Skeletal muscle cell (primary cell): Measurements from ENCODE around the gene TESK2.
"Not testable (repeated sequence)": the region's sequence is repeated elsewhere in the genome, so short reads cannot be mapped to it uniquely, and the experiment has no call there.

ENCODE experiments used
- DNase-seq: peaks from one replicate; pipeline ENCODE4 v3.0.0-alpha.2; 2010; ENCODE audit warnings: low read depth
- H3K4me3 ChIP-seq: 2 replicates; pipeline ENCODE4 v1.5.1; 2011; ENCODE audit warnings: low read depth, mild to moderate bottlenecking, control low read depth, low read length, moderate library complexity

The TESK2 gene

GRCh38 chr1:45385302-45385701, 105.7 kb downstream of the TESK2 start:
- H3K4me3 ChIP-seq, result no peak overlapping the region
- no peak for DNase-seq

GRCh38 chr1:45384213-45384612, 106.8 kb downstream of the TESK2 start:
- H3K4me3 ChIP-seq, DNase-seq: not testable (repeated sequence)

GRCh38 chr1:45383191-45383590, 107.8 kb downstream of the TESK2 start:
- H3K4me3 ChIP-seq, result no peak overlapping the region
- DNase-seq, result no peak

GRCh38 chr1:45381243-45381642, 109.7 kb downstream of the TESK2 start:
- H3K4me3 ChIP-seq, result no peak overlapping the region
- DNase-seq, result no peak

GRCh38 chr1:45380730-45381129, 110.2 kb downstream of the TESK2 start:
- no peak for DNase-seq
- no peak overlapping the region for H3K4me3 ChIP-seq

GRCh38 chr1:45380125-45380524, 110.8 kb downstream of the TESK2 start:
- no peak for DNase-seq
- H3K4me3 ChIP-seq, result no peak overlapping the region

- no peak overlapping the region for H3K4me3 ChIP-seq
- no peak for DNase-seq
Observed at GRCh38 chr1:45379524-45379923, 111.4 kb downstream of the TESK2 start.

GRCh38 chr1:45378184-45378583, 112.8 kb downstream of the TESK2 start:
- DNase-seq, result no peak

GRCh38 chr1:45375104-45376090, 115.6 kb downstream of the TESK2 start:
- H3K4me3 ChIP-seq, result no peak overlapping the region
- no peak for DNase-seq

More at GRCh38 chr1:45378184-45378583, 112.8 kb downstream of the TESK2 start:
- H3K4me3 ChIP-seq, result no peak overlapping the region

GRCh38 chr1:45373573-45373972, 117.4 kb downstream of the TESK2 start:
- no peak overlapping the region for H3K4me3 ChIP-seq
- no peak for DNase-seq

GRCh38 chr1:45370575-45370974, 120.4 kb downstream of the TESK2 start:
- no peak for DNase-seq
- no peak overlapping the region for H3K4me3 ChIP-seq

GRCh38 chr1:45365051-45365450, 125.9 kb downstream of the TESK2 start:
- DNase-seq, result no peak

GRCh38 chr1:45364294-45364693, 126.7 kb downstream of the TESK2 start:
- H3K4me3 ChIP-seq, result no peak overlapping the region
- no peak for DNase-seq

More at GRCh38 chr1:45365051-45365450, 125.9 kb downstream of the TESK2 start:
- H3K4me3 ChIP-seq, result no peak overlapping the region

GRCh38 chr1:45360981-45361380, 130.0 kb downstream of the TESK2 start:
- DNase-seq, result peak; percentile 50
- not testable (repeated sequence) for H3K4me3 ChIP-seq

GRCh38 chr1:45359882-45360513, 131.0 kb downstream of the TESK2 start:
- H3K4me3 ChIP-seq, result no peak overlapping the region
- DNase-seq, result peak; percentile 32

GRCh38 chr1:45356186-45356585, 134.8 kb downstream of the TESK2 start:
- DNase-seq, result no peak
- H3K4me3 ChIP-seq, result no peak overlapping the region

GRCh38 chr1:45355683-45356082, 135.3 kb downstream of the TESK2 start:
- H3K4me3 ChIP-seq, result no peak overlapping the region
- no peak for DNase-seq

GRCh38 chr1:45354838-45355237, 136.1 kb downstream of the TESK2 start:
- no peak for DNase-seq
- no peak overlapping the region for H3K4me3 ChIP-seq

- no peak for DNase-seq
- no peak overlapping the region for H3K4me3 ChIP-seq
Observed at GRCh38 chr1:45353685-45354084, 137.3 kb downstream of the TESK2 start.

GRCh38 chr1:45351508-45351907, 139.5 kb downstream of the TESK2 start:
- H3K4me3 ChIP-seq, result no peak overlapping the region
- DNase-seq, result no peak
